Measurements from ENCODE around the gene AKAP12.

DNA sequence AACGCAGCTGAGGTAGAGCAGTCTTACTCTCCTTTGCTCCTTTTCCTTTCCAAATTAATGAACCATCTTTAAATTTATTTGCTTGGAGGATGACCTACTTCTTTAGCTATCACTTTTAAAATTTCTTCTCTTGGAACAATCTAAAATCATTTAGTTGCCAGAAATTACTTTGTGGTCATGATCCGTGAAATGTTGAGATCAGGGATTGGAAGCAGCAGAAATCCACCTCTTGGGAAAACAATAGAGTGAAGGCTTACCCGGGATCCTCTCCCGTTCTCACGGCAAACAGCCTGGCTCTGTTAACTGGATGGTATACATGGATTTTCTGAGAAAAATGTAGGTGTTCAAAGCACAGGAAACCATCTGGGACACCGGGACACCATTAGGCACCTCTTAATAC lies 7.7 kb downstream of the AKAP12 start:
- TF ChIP-seq CTCF (IDR thresholded peaks at IDR 0.05; ENCODE audit: low read depth, low read length, poor library complexity, severe bottlenecking) = no peak
- TF ChIP-seq EZH2phosphoT487 (IDR thresholded peaks at IDR 0.05; ENCODE audit: borderline replicate concordance, low read length) = no peak

All from DOHH2 (cell line).